ENCODE data around the gene KLHL3.

DNA sequence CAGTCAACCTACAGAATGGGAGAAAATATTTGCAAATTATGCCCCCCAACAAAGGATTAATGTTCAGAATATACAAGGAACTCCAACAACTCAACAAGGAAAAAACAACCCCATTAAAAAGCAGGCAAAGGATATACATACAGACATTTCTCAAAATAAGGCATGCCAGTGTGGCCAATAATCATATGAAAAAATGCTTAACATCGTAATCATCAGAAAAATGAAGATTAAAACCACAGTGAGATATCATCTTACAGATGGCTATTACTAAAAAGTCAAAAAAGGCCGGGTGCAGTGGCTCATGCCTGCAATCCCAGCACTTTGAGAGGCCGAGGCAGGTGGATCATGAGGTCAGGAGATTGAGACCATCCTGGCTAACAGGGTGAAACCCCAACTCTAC lies 103.2 kb downstream of the KLHL3 start:
- TF ChIP-seq, protein P1, sequence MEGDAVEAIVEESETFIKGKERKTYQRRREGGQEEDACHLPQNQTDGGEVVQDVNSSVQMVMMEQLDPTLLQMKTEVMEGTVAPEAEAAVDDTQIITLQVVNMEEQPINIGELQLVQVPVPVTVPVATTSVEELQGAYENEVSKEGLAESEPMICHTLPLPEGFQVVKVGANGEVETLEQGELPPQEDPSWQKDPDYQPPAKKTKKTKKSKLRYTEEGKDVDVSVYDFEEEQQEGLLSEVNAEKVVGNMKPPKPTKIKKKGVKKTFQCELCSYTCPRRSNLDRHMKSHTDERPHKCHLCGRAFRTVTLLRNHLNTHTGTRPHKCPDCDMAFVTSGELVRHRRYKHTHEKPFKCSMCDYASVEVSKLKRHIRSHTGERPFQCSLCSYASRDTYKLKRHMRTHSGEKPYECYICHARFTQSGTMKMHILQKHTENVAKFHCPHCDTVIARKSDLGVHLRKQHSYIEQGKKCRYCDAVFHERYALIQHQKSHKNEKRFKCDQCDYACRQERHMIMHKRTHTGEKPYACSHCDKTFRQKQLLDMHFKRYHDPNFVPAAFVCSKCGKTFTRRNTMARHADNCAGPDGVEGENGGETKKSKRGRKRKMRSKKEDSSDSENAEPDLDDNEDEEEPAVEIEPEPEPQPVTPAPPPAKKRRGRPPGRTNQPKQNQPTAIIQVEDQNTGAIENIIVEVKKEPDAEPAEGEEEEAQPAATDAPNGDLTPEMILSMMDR (IDR thresholded peaks at IDR 0.05) = no peak
- TF ChIP-seq POLR2AphosphoS5 (IDR thresholded peaks at IDR 0.05) = no peak
- TF ChIP-seq POLR2A (IDR thresholded peaks at IDR 0.05) = no peak
- TF ChIP-seq EP300 (IDR thresholded peaks at IDR 0.05; ENCODE audit: low read depth) = no peak

All from transverse colon (tissue), 4 donors.